ENCODE measurements around the gene TPRX2. TPM values are rescaled to one million over a fixed set of nuclear protein-coding genes. Genes with fewer than 3 reads are reported as not detected.

TPRX2 gene
- total and polyA plus RNA-seq, 2 of the 13 experiments (the other 11 are each of a cell fraction or from before 2014, with no cell fraction given), result not detected

GRCh38 chr19:47891923-47892666 is 33.1 kb downstream of the TPRX2 start (continued):
- TF ChIP-seq PAXIP1 (CRISPR knock-in tag; conservative IDR thresholded peaks at IDR 0.05) (peak; percentile 94), FOXK2 (IDR thresholded peaks at IDR 0.05) (0 out of 2 replicates have a peak, but pooled peaks have one; percentile 38), KLF12 (CRISPR knock-in tag; IDR thresholded peaks at IDR 0.05; ENCODE audit: borderline replicate concordance) (0 out of 2 replicates have a peak, but pooled peaks have one; percentile 26), TEAD3 (CRISPR knock-in tag; optimal IDR thresholded peaks at IDR 0.05; ENCODE audit: borderline replicate concordance) (peak; percentile 66), FOXC1 (CRISPR knock-in tag; IDR thresholded peaks at IDR 0.05; ENCODE audit: borderline replicate concordance) (peak; percentile 82; the same call in 1 of the 2 replicates), POLR2G (IDR thresholded peaks at IDR 0.05; ENCODE audit: low read depth, low read length) (peak; percentile 92), MED1 (CRISPR knock-in tag; IDR thresholded peaks at IDR 0.05) (peak; percentile 88), HOMEZ (CRISPR knock-in tag; IDR thresholded peaks at IDR 0.05; ENCODE audit: low read depth) (peak; percentile 46; the same call in 1 of the 2 replicates), ASH2L (IDR thresholded peaks at IDR 0.05; ENCODE audit: insufficient read length, low read depth, low read length) (peak; percentile 74), ELF3 (CRISPR knock-in tag; IDR thresholded peaks at IDR 0.05) (peak; percentile 64; the same call in 1 of the 2 replicates), ZNF687 (CRISPR knock-in tag; IDR thresholded peaks at IDR 0.05) (no peak; the same call in 1 of the 2 replicates), ZNF362 (CRISPR knock-in tag; IDR thresholded peaks at IDR 0.05; ENCODE audit: borderline replicate concordance) (0 out of 2 replicates have a peak, but pooled peaks have one; percentile 14), RXRA (CRISPR knock-in tag; IDR thresholded peaks at IDR 0.05) (peak; percentile 65; the same call in 1 of the 2 replicates), ZNF282 (IDR thresholded peaks at IDR 0.05; ENCODE audit: partially characterized antibody) (no peak), RBM22 (optimal IDR thresholded peaks at IDR 0.05; ENCODE audit: low read length) (no peak), SMAD3 (CRISPR knock-in tag; IDR thresholded peaks at IDR 0.05) (no peak), ARNT2 (CRISPR knock-in tag; IDR thresholded peaks at IDR 0.05; ENCODE audit: low read depth) (0 out of 2 replicates have a peak, but pooled peaks have one; percentile 64), MAFF (IDR thresholded peaks at IDR 0.05; ENCODE audit: low read depth, low read length) (peak; percentile 99), SALL1 (CRISPR knock-in tag; IDR thresholded peaks at IDR 0.05) (peak; percentile 43; the same call in 1 of the 2 replicates)
